Neural cell (in vitro differentiated cells): ENCODE data around the gene DPYSL4. TPM values are rescaled to one million over a fixed set of nuclear protein-coding genes. Genes with fewer than 3 reads are reported as not detected.
"Not testable (repeated sequence)": the region's sequence is repeated elsewhere in the genome, so short reads cannot be mapped to it uniquely, and the experiment has no call there.

ENCODE experiments used
- H2AFZ ChIP-seq: fragments of 200-600, 300-800 bp; sonication (generic), shearing (Covaris generic); 2 replicates; pipeline ENCODE4 v1.6.0; 2014; ENCODE audit warnings: low read depth, mild to moderate bottlenecking, antibody characterized with exemption, low read length, moderate library complexity
- H3F3A ChIP-seq: fragments of 200-600 bp; shearing (Covaris generic); 2 replicates; pipeline ENCODE4 v1.6.1; 2016; ENCODE audit warnings: mild to moderate bottlenecking, moderate library complexity, mixed read lengths, antibody characterized with exemption, low read length; ENCODE audit not compliant: insufficient read depth, poor library complexity, severe bottlenecking
- H3K27ac ChIP-seq: fragments of 200-600, 300-800 bp; sonication (generic), shearing (Covaris generic); 2 replicates; pipeline ENCODE4 v1.5.1; 2014; ENCODE audit warnings: mild to moderate bottlenecking, low read length, moderate library complexity
- H3K27me3 ChIP-seq: fragments of 300-800, 200-600 bp; sonication (generic), shearing (Covaris generic); 2 replicates; pipeline ENCODE4 v1.6.0; 2014; ENCODE audit warnings: mild to moderate bottlenecking, low read depth, low read length, moderate library complexity; ENCODE audit not compliant: insufficient read depth
- H3K36me3 ChIP-seq: fragments of 300-800, 200-600 bp; sonication (generic), shearing (Covaris generic); 2 replicates; pipeline ENCODE4 v1.5.1; 2014; ENCODE audit warnings: mild to moderate bottlenecking, antibody characterized with exemption, low read length, moderate library complexity; ENCODE audit not compliant: insufficient read depth
- H3K4me2 ChIP-seq: fragments of 300-800, 200-600 bp; sonication (generic), shearing (Covaris generic); 2 replicates; pipeline ENCODE4 v1.6.0; 2014; ENCODE audit warnings: mild to moderate bottlenecking, low read length
- H3K4me3 ChIP-seq: fragments of 300-800, 200-600 bp; sonication (generic), shearing (Covaris generic); 2 replicates; pipeline ENCODE4 v1.5.1; 2014; ENCODE audit warnings: mild to moderate bottlenecking, low read length, moderate library complexity
- H3K79me2 ChIP-seq: fragments of 200-600 bp; shearing (Covaris generic); replicated peaks from 2 replicates; pipeline ENCODE4 v1.6.0; 2014; ENCODE audit warnings: mild to moderate bottlenecking, low read length, moderate library complexity; ENCODE audit not compliant: insufficient read depth
- H3K9ac ChIP-seq: fragments of 300-800, 200-600 bp; sonication (generic), shearing (Covaris generic); 2 replicates; pipeline ENCODE4 v1.6.1; 2016; ENCODE audit warnings: mild to moderate bottlenecking, low read length, mixed read lengths
- H3K9me2 ChIP-seq: fragments of 200-600 bp; shearing (Covaris generic); 2 replicates; pipeline ENCODE4 v1.6.1; 2016; ENCODE audit warnings: mild to moderate bottlenecking, low read length, mixed read lengths; ENCODE audit not compliant: insufficient read depth
- H3K9me3 ChIP-seq: fragments of 200-600, 300-800 bp; sonication (generic), shearing (Covaris generic); 2 replicates; pipeline ENCODE4 v1.6.1; 2016; ENCODE audit warnings: mild to moderate bottlenecking, mixed run types, low read length, moderate library complexity, mixed read lengths
- H4K20me1 ChIP-seq: fragments of 200-600 bp; shearing (Covaris generic); 2 replicates; pipeline ENCODE4 v1.6.1; 2016; ENCODE audit warnings: mild to moderate bottlenecking, mixed run types; ENCODE audit not compliant: insufficient read depth
- CTCF ChIP-seq: fragments of 450-650 bp; IDR thresholded peaks from 2 replicates; pipeline ENCODE4 v1.5.1; 2014; ENCODE audit warnings: antibody characterized with exemption, mild to moderate bottlenecking, moderate library complexity; ENCODE audit not compliant: poor library complexity, severe bottlenecking
- EP300 ChIP-seq: fragments of 450-650 bp; conservative IDR thresholded peaks from 2 replicates; pipeline ENCODE4 v1.6.1; 2014; ENCODE audit warnings: antibody characterized with exemption, mild to moderate bottlenecking, moderate library complexity; ENCODE audit not compliant: poor library complexity, severe bottlenecking
- EZH2 ChIP-seq: fragments of 200-600, 300-800 bp; shearing (Covaris generic), sonication (generic); IDR thresholded peaks from 2 replicates; pipeline ENCODE4 v1.6.1; 2014; ENCODE audit warnings: antibody characterized with exemption, low read length, borderline replicate concordance, mild to moderate bottlenecking; ENCODE audit not compliant: insufficient read depth, poor library complexity, severe bottlenecking
- MXI1 ChIP-seq: fragments of 450-650 bp; conservative IDR thresholded peaks from 2 replicates; pipeline ENCODE4 v1.6.1; 2014; ENCODE audit warnings: antibody characterized with exemption, mild to moderate bottlenecking; ENCODE audit not compliant: poor library complexity, severe bottlenecking
- POLR2AphosphoS5 ChIP-seq: IDR thresholded peaks from 2 replicates; pipeline ENCODE4 v1.6.1; 2012
- RAD21 ChIP-seq: fragments of 450-650 bp; conservative IDR thresholded peaks from 2 replicates; pipeline ENCODE4 v1.6.1; 2014; ENCODE audit warnings: antibody characterized with exemption, mild to moderate bottlenecking, moderate library complexity
- REST ChIP-seq: IDR thresholded peaks from 2 replicates; pipeline ENCODE4 v1.6.1; 2012; ENCODE audit warnings: borderline replicate concordance
- SMC3 ChIP-seq: fragments of 450-650 bp; conservative IDR thresholded peaks from 2 replicates; pipeline ENCODE4 v1.6.1; 2014; ENCODE audit warnings: antibody characterized with exemption, mild to moderate bottlenecking, moderate library complexity; ENCODE audit not compliant: poor library complexity
- TAF1 ChIP-seq: IDR thresholded peaks from 2 replicates; pipeline ENCODE4 v1.6.1; 2012; ENCODE audit warnings: low read depth
- polyA plus RNA-seq: library from polyadenylated mRNA; depleted of rRNA; stranded (reverse); fragments of >200 nt; gene quantifications from 2 replicates; pipeline ENCODE4 v1.2.3, GENCODE V29; 2014

Gene DPYSL4
- polyA plus RNA-seq, 1 donor from 2014 or later, result 116 TPM

GRCh38 chr10:132158122-132158741 lies 28.5 kb upstream of the DPYSL4 start:
- H3K9me2 ChIP-seq, result no peaks in the 10 kb centered on the region
- no peak overlapping the region for H3K4me2 ChIP-seq
- TF ChIP-seq EP300 (no peak), TAF1 (no peak), POLR2AphosphoS5 (no peak), CTCF (no peak), RAD21 (no peak), MXI1 (no peak), SMC3 (no peak), REST (no peak), EZH2 (no peak)
- H4K20me1 ChIP-seq, result no peaks in the 10 kb centered on the region
- peak overlapping the region; percentile 45 for H3K9ac ChIP-seq
- H3K9me3 ChIP-seq, result no peaks in the 10 kb centered on the region
- no peaks in the 10 kb centered on the region for H3K36me3 ChIP-seq
- H3K79me2 ChIP-seq, result no peaks in the 10 kb centered on the region
- H3K4me3 ChIP-seq, result peak overlapping the region; percentile 15
- peak overlapping the region; percentile 76 for H3K27ac ChIP-seq
- H3K27me3 ChIP-seq, result no peaks in the 10 kb centered on the region
- H2AFZ ChIP-seq, result peak overlapping the region; percentile 69
- no peaks in the 10 kb centered on the region for H3F3A ChIP-seq

GRCh38 chr10:132158823-132159222 lies 27.9 kb upstream of the DPYSL4 start:
- H3F3A ChIP-seq, result no peaks in the 10 kb centered on the region
- no peaks in the 10 kb centered on the region for H4K20me1 ChIP-seq
- no peak overlapping the region for H2AFZ ChIP-seq
- no peaks in the 10 kb centered on the region for H3K79me2 ChIP-seq
- H3K9me3 ChIP-seq, result no peaks in the 10 kb centered on the region
- H3K27ac ChIP-seq, result peak overlapping the region; percentile 87
- H3K9me2 ChIP-seq, result no peaks in the 10 kb centered on the region
- H3K36me3 ChIP-seq, result no peaks in the 10 kb centered on the region
- TF ChIP-seq REST, result no peak
- TF ChIP-seq POLR2AphosphoS5, result no peak
- TF ChIP-seq EZH2, result no peak
- no peak overlapping the region for H3K4me2 ChIP-seq
- H3K4me3 ChIP-seq, result peak overlapping the region; percentile 45
- no peaks in the 10 kb centered on the region for H3K27me3 ChIP-seq
- peak overlapping the region; percentile 73 for H3K9ac ChIP-seq

- peak overlapping the region; percentile 87 for H3K27ac ChIP-seq
- H3K4me2 ChIP-seq, H3K9me3 ChIP-seq, H3K27me3 ChIP-seq, H2AFZ ChIP-seq, H3K79me2 ChIP-seq, H4K20me1 ChIP-seq, H3K9me2 ChIP-seq, H3K36me3 ChIP-seq, H3F3A ChIP-seq: not testable (repeated sequence)
- peak overlapping the region; percentile 45 for H3K4me3 ChIP-seq
- peak overlapping the region; percentile 73 for H3K9ac ChIP-seq
Measured at GRCh38 chr10:132159302-132160230, 27.2 kb upstream of the DPYSL4 start.
